SK-N-SH (cell line): ENCODE data around the gene COL4A3. TPM values are rescaled to one million over a fixed set of nuclear protein-coding genes. Genes with fewer than 3 reads are reported as not detected.

ENCODE experiments used
- CTCF ChIA-PET: fragments of 300-600, 350-600 bp; formaldehyde crosslinking; extraction: SDS; loops from one replicate; lab custom pipeline; 2021; lab: Yijun Ruan, JAX
- POLR2A ChIA-PET: fragments of 350-600 bp; sonication (Branson Sonifier 250); formaldehyde crosslinking; extraction: SDS; loops from one replicate; lab custom pipeline; 2020; ENCODE audit warnings: antibody characterized with exemption, inconsistent platforms; lab: Yijun Ruan, JAX
- DNase-seq: peaks from one replicate; pipeline ENCODE4 v3.0.0; 2012
- H2AFZ ChIP-seq: fragments of 200-600 bp; sonication (generic); 2 replicates; pipeline ENCODE4 v1.8.1; 2016; ENCODE audit warnings: antibody characterized with exemption, mild to moderate bottlenecking, low read depth
- H3F3A ChIP-seq: fragments of 200-600 bp; sonication (generic); replicated peaks from 2 replicates; pipeline ENCODE3; 2016; ENCODE audit warnings: antibody characterized with exemption, mild to moderate bottlenecking; ENCODE audit not compliant: insufficient read depth
- H3K27ac ChIP-seq, 2 experiments: fragments of 200-500 bp in 1 of 2; fragments of 200-600 bp in 1 of 2; sonication (Bioruptor generic) in 1 of 2; sonication (generic), shearing (Covaris generic) in 1 of 2; 2 replicates each; pipeline versions ENCODE4 v1.5.1 to v1.6.1; 2014 to 2016; ENCODE audit warnings: low read depth in 2 of 2, inconsistent platforms in 1 of 2, low read length in 1 of 2, mild to moderate bottlenecking in 1 of 2, mixed read lengths in 1 of 2
- H3K27me3 ChIP-seq: fragments of 200-600 bp; sonication (generic), shearing (Covaris generic); 2 replicates; pipeline ENCODE4 v1.6.1; 2016; ENCODE audit warnings: mixed run types; ENCODE audit not compliant: insufficient read depth
- H3K36me3 ChIP-seq, 2 experiments: fragments of 200-500 bp in 1 of 2; fragments of 200-600 bp in 1 of 2; sonication (Bioruptor generic) in 1 of 2; sonication (generic) in 1 of 2; replicated peaks in 1 of 2; 2 replicates each; pipeline versions ENCODE3 to v1.5.1; 2014 to 2016; ENCODE audit warnings: low read length in 1 of 2, mild to moderate bottlenecking in 1 of 2; ENCODE audit not compliant: insufficient read depth in 2 of 2, control insufficient read depth in 1 of 2
- H3K4me1 ChIP-seq, 2 experiments: fragments of 200-500 bp in 1 of 2; fragments of 200-600 bp in 1 of 2; sonication (Bioruptor generic) in 1 of 2; sonication (generic), shearing (Covaris generic) in 1 of 2; 2 replicates each; pipeline versions ENCODE4 v1.5.1 to v1.6.1; 2014 to 2016; ENCODE audit warnings: low read depth in 1 of 2, low read length in 1 of 2, mixed run types in 1 of 2; ENCODE audit not compliant: insufficient read depth in 2 of 2, control insufficient read depth in 1 of 2
- H3K4me2 ChIP-seq: fragments of 200-600 bp; sonication (generic), shearing (Covaris generic); 2 replicates; pipeline ENCODE4 v1.6.1; 2017; ENCODE audit warnings: mixed run types
- H3K4me3 ChIP-seq, 2 experiments: fragments of 200-500 bp in 1 of 2; fragments of 200-600 bp in 1 of 2; sonication (Bioruptor generic) in 1 of 2; sonication (generic), shearing (Covaris generic) in 1 of 2; 2 replicates each; pipeline versions ENCODE4 v1.5.1 to v1.8.1; 2014 to 2016; ENCODE audit warnings: low read depth in 2 of 2, inconsistent platforms in 1 of 2, low read length in 1 of 2, mild to moderate bottlenecking in 1 of 2, mixed read lengths in 1 of 2, moderate library complexity in 1 of 2
- H3K79me2 ChIP-seq: fragments of 200-600 bp; sonication (generic); 2 replicates; pipeline ENCODE4 v1.8.1; 2017; ENCODE audit warnings: mild to moderate bottlenecking; ENCODE audit not compliant: insufficient read depth
- H3K9ac ChIP-seq: fragments of 200-600 bp; sonication (generic); 2 replicates; pipeline ENCODE4 v1.6.1; 2017; ENCODE audit warnings: mixed run types
- H3K9me2 ChIP-seq: fragments of 200-600 bp; sonication (generic); 2 replicates; pipeline ENCODE4 v1.6.1; 2017; ENCODE audit warnings: mixed run types
- H3K9me3 ChIP-seq: fragments of 200-600 bp; sonication (generic); 2 replicates; pipeline ENCODE4 v1.6.1; 2017; ENCODE audit warnings: mixed run types, mild to moderate bottlenecking, moderate library complexity
- H4K20me1 ChIP-seq: fragments of 200-600 bp; sonication (generic); 2 replicates; pipeline ENCODE4 v1.6.1; 2017; ENCODE audit warnings: mild to moderate bottlenecking, mixed run types; ENCODE audit not compliant: insufficient read depth
- FOSL2 ChIP-seq: IDR thresholded peaks from 2 replicates; pipeline ENCODE4 v1.4.0; 2012; ENCODE audit warnings: low read depth, mild to moderate bottlenecking, moderate library complexity, borderline replicate concordance
- FOXM1 ChIP-seq: IDR thresholded peaks from 2 replicates; pipeline ENCODE4 v1.4.0; 2012; ENCODE audit warnings: low read depth, mild to moderate bottlenecking
- GABPA ChIP-seq: IDR thresholded peaks from 2 replicates; pipeline ENCODE4 v1.4.0; 2012; ENCODE audit warnings: low read depth, mild to moderate bottlenecking
- MXI1 ChIP-seq: IDR thresholded peaks from 2 replicates; pipeline ENCODE4 v1.6.1; 2012; ENCODE audit warnings: mild to moderate bottlenecking, low read depth, low read length, improper control_type of control experiment
- RAD21 ChIP-seq: IDR thresholded peaks from 2 replicates; pipeline ENCODE4 v1.6.1; 2012; ENCODE audit warnings: mild to moderate bottlenecking, low read length
- TAF1 ChIP-seq: IDR thresholded peaks from 2 replicates; pipeline ENCODE4 v1.6.1; 2012; ENCODE audit warnings: low read depth, mild to moderate bottlenecking, low read length, moderate library complexity, borderline replicate concordance
- YY1 ChIP-seq: IDR thresholded peaks from 2 replicates; pipeline ENCODE4 v1.4.0; 2012; ENCODE audit warnings: low read depth, mild to moderate bottlenecking
- ZBTB33 ChIP-seq: IDR thresholded peaks from 2 replicates; pipeline ENCODE4 v1.4.0; 2012; ENCODE audit warnings: low read depth, borderline replicate concordance
- WGBS: methylation state at CpG from one replicate; pipeline ENCODE4 v1.1.6; 2017; ENCODE audit warnings: low lambda C conversion rate; 5-methylcytosine and 5-hydroxymethylcytosine counted together
- polyA plus RNA-seq, 3 experiments: library from polyadenylated mRNA; depleted of rRNA; stranded (reverse); fragments of >200 nt; gene quantifications; 2 replicates each; pipeline ENCODE4 v1.2.3, GENCODE V29; 2012
- TF ChIP-seq, protein P1 (sequence below): fragments of 150-350 bp; IDR thresholded peaks from 2 replicates; pipeline ENCODE4 v1.6.1; 2016; ENCODE audit warnings: mild to moderate bottlenecking, low read depth, low read length
- TF ChIP-seq, protein P2 (sequence below): IDR thresholded peaks from 2 replicates; pipeline ENCODE4 v1.4.0; 2012; ENCODE audit warnings: low read depth, borderline replicate concordance
- TF ChIP-seq, protein P3 (sequence below): IDR thresholded peaks from 2 replicates; pipeline ENCODE4 v1.6.1; 2012; ENCODE audit warnings: mild to moderate bottlenecking, low read depth, low read length, moderate library complexity
- TF ChIP-seq, protein P4 (sequence below): fragments of 200-600 bp; sonication (generic); IDR thresholded peaks from 2 replicates; pipeline ENCODE4 v1.6.1; 2017; ENCODE audit warnings: antibody characterized with exemption, mild to moderate bottlenecking, moderate library complexity

The COL4A3 gene
- polyA plus RNA-seq, 1 of the 3 experiments (the other 2 are of a cell fraction): not detected

GRCh38 chr2:227360351-227360750, 195.9 kb downstream of the COL4A3 start:
- Histone ChIP-seq H3K4me2 (no peak overlapping the region), H4K20me1 (no peaks in the 10 kb centered on the region), H3K27ac (no peak overlapping the region), H3K4me1 (peaks cover under 1 to 3% of the 10 kb centered on the region in 2 experiments; a peak in 3 of 4 replicates), H3K9ac (no peak overlapping the region), H3K9me2 (no peaks in the 10 kb centered on the region), H3K27me3 (no peaks in the 10 kb centered on the region), H3K79me2 (no peaks in the 10 kb centered on the region), H2AFZ (no peak overlapping the region), H3K4me3 (no peak overlapping the region), H3K36me3 (peaks cover 34 to 54% of the 10 kb centered on the region in 2 experiments), H3K9me3 (no peaks in the 10 kb centered on the region), H3F3A (peaks cover 3% of the 10 kb centered on the region)
- no peak for DNase-seq
- ChIA-PET POLR2A (no interaction called here), CTCF (interaction anchor here (0.9 kb wide), 1 partner anchor 13 kb away, joined by 3 read pairs; no protein-coding TSS in a partner anchor)
- 96% methylated on average over 5 of the region's 5 CpGs for WGBS
- no peak for TF ChIP-seq FOSL2
- no peak for TF ChIP-seq GABPA
- TF ChIP-seq, protein P1, sequence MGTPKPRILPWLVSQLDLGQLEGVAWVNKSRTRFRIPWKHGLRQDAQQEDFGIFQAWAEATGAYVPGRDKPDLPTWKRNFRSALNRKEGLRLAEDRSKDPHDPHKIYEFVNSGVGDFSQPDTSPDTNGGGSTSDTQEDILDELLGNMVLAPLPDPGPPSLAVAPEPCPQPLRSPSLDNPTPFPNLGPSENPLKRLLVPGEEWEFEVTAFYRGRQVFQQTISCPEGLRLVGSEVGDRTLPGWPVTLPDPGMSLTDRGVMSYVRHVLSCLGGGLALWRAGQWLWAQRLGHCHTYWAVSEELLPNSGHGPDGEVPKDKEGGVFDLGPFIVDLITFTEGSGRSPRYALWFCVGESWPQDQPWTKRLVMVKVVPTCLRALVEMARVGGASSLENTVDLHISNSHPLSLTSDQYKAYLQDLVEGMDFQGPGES: no peak
- no peak for TF ChIP-seq YY1
- TF ChIP-seq, protein P2, sequence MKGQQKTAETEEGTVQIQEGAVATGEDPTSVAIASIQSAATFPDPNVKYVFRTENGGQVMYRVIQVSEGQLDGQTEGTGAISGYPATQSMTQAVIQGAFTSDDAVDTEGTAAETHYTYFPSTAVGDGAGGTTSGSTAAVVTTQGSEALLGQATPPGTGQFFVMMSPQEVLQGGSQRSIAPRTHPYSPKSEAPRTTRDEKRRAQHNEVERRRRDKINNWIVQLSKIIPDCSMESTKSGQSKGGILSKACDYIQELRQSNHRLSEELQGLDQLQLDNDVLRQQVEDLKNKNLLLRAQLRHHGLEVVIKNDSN: no peak
- TF ChIP-seq ZBTB33: no peak
- TF ChIP-seq RAD21: no peak
- TF ChIP-seq, protein P3, sequence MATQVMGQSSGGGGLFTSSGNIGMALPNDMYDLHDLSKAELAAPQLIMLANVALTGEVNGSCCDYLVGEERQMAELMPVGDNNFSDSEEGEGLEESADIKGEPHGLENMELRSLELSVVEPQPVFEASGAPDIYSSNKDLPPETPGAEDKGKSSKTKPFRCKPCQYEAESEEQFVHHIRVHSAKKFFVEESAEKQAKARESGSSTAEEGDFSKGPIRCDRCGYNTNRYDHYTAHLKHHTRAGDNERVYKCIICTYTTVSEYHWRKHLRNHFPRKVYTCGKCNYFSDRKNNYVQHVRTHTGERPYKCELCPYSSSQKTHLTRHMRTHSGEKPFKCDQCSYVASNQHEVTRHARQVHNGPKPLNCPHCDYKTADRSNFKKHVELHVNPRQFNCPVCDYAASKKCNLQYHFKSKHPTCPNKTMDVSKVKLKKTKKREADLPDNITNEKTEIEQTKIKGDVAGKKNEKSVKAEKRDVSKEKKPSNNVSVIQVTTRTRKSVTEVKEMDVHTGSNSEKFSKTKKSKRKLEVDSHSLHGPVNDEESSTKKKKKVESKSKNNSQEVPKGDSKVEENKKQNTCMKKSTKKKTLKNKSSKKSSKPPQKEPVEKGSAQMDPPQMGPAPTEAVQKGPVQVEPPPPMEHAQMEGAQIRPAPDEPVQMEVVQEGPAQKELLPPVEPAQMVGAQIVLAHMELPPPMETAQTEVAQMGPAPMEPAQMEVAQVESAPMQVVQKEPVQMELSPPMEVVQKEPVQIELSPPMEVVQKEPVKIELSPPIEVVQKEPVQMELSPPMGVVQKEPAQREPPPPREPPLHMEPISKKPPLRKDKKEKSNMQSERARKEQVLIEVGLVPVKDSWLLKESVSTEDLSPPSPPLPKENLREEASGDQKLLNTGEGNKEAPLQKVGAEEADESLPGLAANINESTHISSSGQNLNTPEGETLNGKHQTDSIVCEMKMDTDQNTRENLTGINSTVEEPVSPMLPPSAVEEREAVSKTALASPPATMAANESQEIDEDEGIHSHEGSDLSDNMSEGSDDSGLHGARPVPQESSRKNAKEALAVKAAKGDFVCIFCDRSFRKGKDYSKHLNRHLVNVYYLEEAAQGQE: no peak
- no peak for TF ChIP-seq TAF1
- TF ChIP-seq, protein P4, sequence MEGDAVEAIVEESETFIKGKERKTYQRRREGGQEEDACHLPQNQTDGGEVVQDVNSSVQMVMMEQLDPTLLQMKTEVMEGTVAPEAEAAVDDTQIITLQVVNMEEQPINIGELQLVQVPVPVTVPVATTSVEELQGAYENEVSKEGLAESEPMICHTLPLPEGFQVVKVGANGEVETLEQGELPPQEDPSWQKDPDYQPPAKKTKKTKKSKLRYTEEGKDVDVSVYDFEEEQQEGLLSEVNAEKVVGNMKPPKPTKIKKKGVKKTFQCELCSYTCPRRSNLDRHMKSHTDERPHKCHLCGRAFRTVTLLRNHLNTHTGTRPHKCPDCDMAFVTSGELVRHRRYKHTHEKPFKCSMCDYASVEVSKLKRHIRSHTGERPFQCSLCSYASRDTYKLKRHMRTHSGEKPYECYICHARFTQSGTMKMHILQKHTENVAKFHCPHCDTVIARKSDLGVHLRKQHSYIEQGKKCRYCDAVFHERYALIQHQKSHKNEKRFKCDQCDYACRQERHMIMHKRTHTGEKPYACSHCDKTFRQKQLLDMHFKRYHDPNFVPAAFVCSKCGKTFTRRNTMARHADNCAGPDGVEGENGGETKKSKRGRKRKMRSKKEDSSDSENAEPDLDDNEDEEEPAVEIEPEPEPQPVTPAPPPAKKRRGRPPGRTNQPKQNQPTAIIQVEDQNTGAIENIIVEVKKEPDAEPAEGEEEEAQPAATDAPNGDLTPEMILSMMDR: no peak
- TF ChIP-seq FOXM1: no peak
- no peak for TF ChIP-seq MXI1
